ENCODE measurements around the gene CHRDL2. TPM values are rescaled to one million over a fixed set of nuclear protein-coding genes. Genes with fewer than 3 reads are reported as not detected.

CHRDL2 gene
- total and polyA plus RNA-seq, 2 donors (not counting 1 experiment from before 2014, with no cell fraction given): 0.24 TPM; not detected in 1

- DNase-seq (no peak), ATAC-seq (ENCODE audit: low read depth) (no peak)
- ChIA-PET CTCF (no interaction called here), POLR2A (no interaction called here)
- no peak for TF ChIP-seq EZH2 (IDR thresholded peaks at IDR 0.05; ENCODE audit: borderline replicate concordance, insufficient read depth, low read depth, low read length, poor library complexity, severe bottlenecking)
- TF ChIP-seq, protein P1, sequence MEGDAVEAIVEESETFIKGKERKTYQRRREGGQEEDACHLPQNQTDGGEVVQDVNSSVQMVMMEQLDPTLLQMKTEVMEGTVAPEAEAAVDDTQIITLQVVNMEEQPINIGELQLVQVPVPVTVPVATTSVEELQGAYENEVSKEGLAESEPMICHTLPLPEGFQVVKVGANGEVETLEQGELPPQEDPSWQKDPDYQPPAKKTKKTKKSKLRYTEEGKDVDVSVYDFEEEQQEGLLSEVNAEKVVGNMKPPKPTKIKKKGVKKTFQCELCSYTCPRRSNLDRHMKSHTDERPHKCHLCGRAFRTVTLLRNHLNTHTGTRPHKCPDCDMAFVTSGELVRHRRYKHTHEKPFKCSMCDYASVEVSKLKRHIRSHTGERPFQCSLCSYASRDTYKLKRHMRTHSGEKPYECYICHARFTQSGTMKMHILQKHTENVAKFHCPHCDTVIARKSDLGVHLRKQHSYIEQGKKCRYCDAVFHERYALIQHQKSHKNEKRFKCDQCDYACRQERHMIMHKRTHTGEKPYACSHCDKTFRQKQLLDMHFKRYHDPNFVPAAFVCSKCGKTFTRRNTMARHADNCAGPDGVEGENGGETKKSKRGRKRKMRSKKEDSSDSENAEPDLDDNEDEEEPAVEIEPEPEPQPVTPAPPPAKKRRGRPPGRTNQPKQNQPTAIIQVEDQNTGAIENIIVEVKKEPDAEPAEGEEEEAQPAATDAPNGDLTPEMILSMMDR (IDR thresholded peaks at IDR 0.05): no peak
- Histone ChIP-seq H3K9me3 (ENCODE audit: control extremely low read depth in 1 of 3, control insufficient read depth in 2 of 3, insufficient read depth in 1 of 3, low read length in 2 of 3) (no peaks in the 10 kb centered on the region), H3K27me3 (replicated peaks in 1 of 4; ENCODE audit: control extremely low read depth in 1 of 4, control insufficient read depth in 3 of 4, insufficient read depth in 4 of 4, low read length in 3 of 4) (peaks cover 0 to 24% (median 2%) of the 10 kb centered on the region in 4 experiments), H3K79me2 (ENCODE audit: control insufficient read depth, insufficient read depth, low read length) (no peaks in the 10 kb centered on the region), H3K4me1 (ENCODE audit: control insufficient read depth in 2 of 2, insufficient read depth in 2 of 2, low read length in 2 of 2) (no peaks in the 10 kb centered on the region), H3K9ac (ENCODE audit: low read length) (no peak overlapping the region), H4K20me1 (ENCODE audit: control insufficient read depth, insufficient read depth, low read length, poor library complexity, severe bottlenecking) (no peaks in the 10 kb centered on the region), H2AFZ (ENCODE audit: insufficient read depth, low read depth, low read length, poor library complexity, severe bottlenecking) (no peak overlapping the region), H3K4me2 (replicated peaks; ENCODE audit: low read depth, low read length, poor library complexity, severe bottlenecking) (no peak overlapping the region), H3K27ac (ENCODE audit: low read length in 2 of 2) (no peak overlapping the region), H3K36me3 (replicated peaks in 1 of 2; ENCODE audit: control extremely low read depth in 1 of 2, control insufficient read depth in 1 of 2, extremely low read depth in 1 of 2, insufficient read depth in 2 of 2, low read length in 1 of 2) (no peaks in the 10 kb centered on the region), H3K4me3 (ENCODE audit: control extremely low read depth in 1 of 5, extremely low read depth in 1 of 5, insufficient read depth in 1 of 5, low read depth in 2 of 5, low read length in 4 of 5) (no peak overlapping the region)
- 100% methylated on average over 4 of the region's 5 CpGs for WGBS (ENCODE audit: insufficient coverage)
- intact Hi-C loops (cut with micrococcal nuclease): no loop called here
- Mint-ChIP-seq H3K9me3 (ENCODE audit: insufficient read depth) (no peaks in the 10 kb centered on the region), H3K27ac (no peak overlapping the region), H3K4me1 (no peaks in the 10 kb centered on the region), H3K4me3 (no peak overlapping the region), H3K27me3 (peaks cover 19% of the 10 kb centered on the region)
Measured at GRCh38 chr11:74678041-74678440, 53.2 kb downstream of the CHRDL2 start.

GRCh38 chr11:74677131-74677530 is 54.1 kb downstream of the CHRDL2 start:
- ChIA-PET POLR2A (no interaction called here), CTCF (no interaction called here)
- H3K4me1 Mint-ChIP-seq: no peaks in the 10 kb centered on the region
- no peak overlapping the region for H3K27ac ChIP-seq (ENCODE audit: low read length in 2 of 2)
- H3K9me3 Mint-ChIP-seq (ENCODE audit: insufficient read depth): no peaks in the 10 kb centered on the region
- H3K4me1 ChIP-seq (ENCODE audit: control insufficient read depth in 2 of 2, insufficient read depth in 2 of 2, low read length in 2 of 2): no peaks in the 10 kb centered on the region
- H3K9me3 ChIP-seq (ENCODE audit: control extremely low read depth in 1 of 3, control insufficient read depth in 2 of 3, insufficient read depth in 1 of 3, low read length in 2 of 3): no peaks in the 10 kb centered on the region
- peaks cover 0 to 17% (median 0%) of the 10 kb centered on the region in 4 experiments for H3K27me3 ChIP-seq (replicated peaks in 1 of 4; ENCODE audit: control extremely low read depth in 1 of 4, control insufficient read depth in 3 of 4, insufficient read depth in 4 of 4, low read length in 3 of 4)
- no peak overlapping the region for H3K27ac Mint-ChIP-seq
- H3K9ac ChIP-seq (ENCODE audit: low read length): no peak overlapping the region
- no peak overlapping the region for H3K4me3 ChIP-seq (ENCODE audit: control extremely low read depth in 1 of 5, extremely low read depth in 1 of 5, insufficient read depth in 1 of 5, low read depth in 2 of 5, low read length in 4 of 5)
- H2AFZ ChIP-seq (ENCODE audit: insufficient read depth, low read depth, low read length, poor library complexity, severe bottlenecking): no peak overlapping the region
- no peaks in the 10 kb centered on the region for H3K36me3 ChIP-seq (replicated peaks in 1 of 2; ENCODE audit: control extremely low read depth in 1 of 2, control insufficient read depth in 1 of 2, extremely low read depth in 1 of 2, insufficient read depth in 2 of 2, low read length in 1 of 2)
- no peak for ATAC-seq (ENCODE audit: low read depth)
- H3K4me2 ChIP-seq (replicated peaks; ENCODE audit: low read depth, low read length, poor library complexity, severe bottlenecking): no peak overlapping the region
- TF ChIP-seq, protein P1 (IDR thresholded peaks at IDR 0.05): no peak
- TF ChIP-seq EZH2 (IDR thresholded peaks at IDR 0.05; ENCODE audit: borderline replicate concordance, insufficient read depth, low read depth, low read length, poor library complexity, severe bottlenecking): no peak
- intact Hi-C loops (cut with micrococcal nuclease): no loop called here
- peaks cover 12% of the 10 kb centered on the region for H3K27me3 Mint-ChIP-seq
- WGBS (ENCODE audit: insufficient coverage): 92% methylated on average over 6 of the region's 6 CpGs
- DNase-seq: no peak
- H4K20me1 ChIP-seq (ENCODE audit: control insufficient read depth, insufficient read depth, low read length, poor library complexity, severe bottlenecking): no peaks in the 10 kb centered on the region
- no peaks in the 10 kb centered on the region for H3K79me2 ChIP-seq (ENCODE audit: control insufficient read depth, insufficient read depth, low read length)
- no peak overlapping the region for H3K4me3 Mint-ChIP-seq
